LNCAP (cell line): ENCODE results near the gene CIBAR2.

ENCODE experiments used
- TF ChIP-seq, protein P1 (sequence below): fragments of 450-650 bp; IDR thresholded peaks from 2 replicates; pipeline ENCODE4 v1.5.1; 2017; ENCODE audit warnings: mild to moderate bottlenecking

CIBAR2 gene

GRCh38 chr16:85153656-85154091 lies 41.4 kb upstream of the CIBAR2 start:
- TF ChIP-seq, protein P1, sequence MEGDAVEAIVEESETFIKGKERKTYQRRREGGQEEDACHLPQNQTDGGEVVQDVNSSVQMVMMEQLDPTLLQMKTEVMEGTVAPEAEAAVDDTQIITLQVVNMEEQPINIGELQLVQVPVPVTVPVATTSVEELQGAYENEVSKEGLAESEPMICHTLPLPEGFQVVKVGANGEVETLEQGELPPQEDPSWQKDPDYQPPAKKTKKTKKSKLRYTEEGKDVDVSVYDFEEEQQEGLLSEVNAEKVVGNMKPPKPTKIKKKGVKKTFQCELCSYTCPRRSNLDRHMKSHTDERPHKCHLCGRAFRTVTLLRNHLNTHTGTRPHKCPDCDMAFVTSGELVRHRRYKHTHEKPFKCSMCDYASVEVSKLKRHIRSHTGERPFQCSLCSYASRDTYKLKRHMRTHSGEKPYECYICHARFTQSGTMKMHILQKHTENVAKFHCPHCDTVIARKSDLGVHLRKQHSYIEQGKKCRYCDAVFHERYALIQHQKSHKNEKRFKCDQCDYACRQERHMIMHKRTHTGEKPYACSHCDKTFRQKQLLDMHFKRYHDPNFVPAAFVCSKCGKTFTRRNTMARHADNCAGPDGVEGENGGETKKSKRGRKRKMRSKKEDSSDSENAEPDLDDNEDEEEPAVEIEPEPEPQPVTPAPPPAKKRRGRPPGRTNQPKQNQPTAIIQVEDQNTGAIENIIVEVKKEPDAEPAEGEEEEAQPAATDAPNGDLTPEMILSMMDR = no peak

DNA sequence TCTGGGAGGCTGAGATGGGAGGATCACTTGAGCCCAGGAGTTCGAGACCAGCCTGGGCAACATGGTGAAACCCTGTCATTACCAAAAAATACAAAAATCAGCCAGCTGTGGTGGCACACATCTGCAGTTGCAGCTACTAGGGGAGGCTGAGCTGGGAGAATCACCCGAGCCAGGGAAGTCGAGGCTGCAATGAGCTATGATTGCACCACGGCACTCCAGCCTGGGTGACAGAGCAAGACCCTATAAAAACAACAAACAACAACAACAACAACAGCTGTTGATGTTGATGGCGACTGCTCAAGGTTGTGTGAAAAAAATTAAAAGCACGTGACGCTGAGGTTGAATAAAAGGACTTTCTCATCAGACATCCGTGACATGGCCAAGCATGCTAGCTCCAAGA lies 40.8 kb upstream of the CIBAR2 start:
- TF ChIP-seq, protein P1 = no peak

DNA sequence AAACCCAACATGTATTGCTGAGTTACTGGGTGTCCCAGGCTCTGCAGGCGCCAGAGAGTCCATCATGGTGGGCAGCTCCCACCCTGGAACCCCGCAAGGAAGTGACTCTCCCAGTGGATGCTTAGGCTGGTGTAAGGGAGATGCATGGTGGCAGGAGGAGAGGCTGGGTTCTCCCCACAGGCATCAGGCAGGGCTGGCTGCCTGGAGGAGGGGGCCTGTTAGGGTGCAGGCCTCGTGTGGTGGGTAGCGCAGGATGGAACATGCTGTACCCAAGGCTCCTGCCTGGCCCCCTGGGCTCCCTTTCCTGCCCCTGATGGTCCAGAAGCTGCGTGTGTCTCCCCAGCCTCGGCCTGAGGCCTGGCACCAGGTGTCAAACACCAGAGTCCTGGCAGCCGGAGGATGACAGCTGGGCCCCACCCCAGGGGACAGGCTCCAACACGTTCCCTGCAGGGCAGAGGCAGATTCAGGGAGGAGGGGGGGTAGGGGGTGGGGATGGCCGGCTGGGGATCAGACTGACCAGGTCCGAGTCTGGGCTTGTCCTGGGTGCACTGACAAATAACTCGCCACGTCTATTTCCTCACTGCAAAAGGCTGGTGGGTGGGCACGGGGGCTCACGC lies 40.2 kb upstream of the CIBAR2 start:
- TF ChIP-seq, protein P1 = no peak

GRCh38 chr16:85151603-85152413 lies 39.5 kb upstream of the CIBAR2 start:
- TF ChIP-seq, protein P1 = no peak

DNA sequence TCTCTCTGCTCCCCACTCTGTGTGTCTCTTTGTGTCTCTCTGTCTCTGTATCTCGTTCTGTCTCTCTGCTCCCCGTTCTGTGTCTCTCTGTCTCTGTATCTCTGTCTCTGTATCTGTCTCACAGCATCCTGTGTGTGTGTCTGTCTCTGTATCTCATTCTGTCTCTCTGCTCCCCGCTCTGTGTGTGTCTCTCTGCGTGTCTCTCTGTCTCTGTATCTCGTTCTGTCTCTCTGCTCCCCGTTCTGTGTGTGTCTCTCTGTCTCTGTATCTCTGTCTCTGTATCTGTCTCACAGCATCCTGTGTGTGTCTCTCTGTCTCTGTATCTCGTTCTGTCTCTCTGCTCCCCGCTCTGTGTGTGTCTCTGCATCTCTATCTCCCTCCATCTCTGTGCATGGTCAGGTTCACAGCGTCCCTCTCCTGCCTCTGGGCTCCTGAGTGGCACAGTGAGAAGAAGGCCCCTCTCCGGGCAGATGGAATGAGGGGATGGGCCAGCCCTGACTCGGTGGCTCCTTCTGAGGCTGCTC lies 38.9 kb upstream of the CIBAR2 start:
- TF ChIP-seq, protein P1 = no peak

- TF ChIP-seq, protein P1 = no peak
These were observed 38.2 kb upstream of the CIBAR2 start for GRCh38 chr16:85150331-85150940.

DNA sequence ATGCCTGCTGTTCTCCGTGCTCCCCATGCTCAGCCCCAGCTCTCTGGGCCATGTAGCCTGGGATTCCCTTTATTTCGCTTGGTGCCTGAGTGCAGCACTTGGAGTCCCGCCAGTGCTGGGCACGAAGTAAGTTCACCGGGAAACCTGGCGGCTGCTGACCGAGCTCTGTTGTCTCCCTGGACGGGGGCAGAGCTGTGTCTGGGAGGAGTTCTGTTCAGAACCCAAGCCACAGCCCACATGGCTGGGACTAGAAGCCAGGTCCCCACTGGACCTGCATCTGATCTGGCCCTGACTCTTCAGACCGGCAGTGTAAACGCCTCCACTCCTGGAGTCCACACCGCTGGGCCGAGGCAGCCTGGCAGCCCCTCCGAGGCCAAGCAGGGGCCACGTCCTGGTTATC lies 37.5 kb upstream of the CIBAR2 start:
- TF ChIP-seq, protein P1 = no peak
